MCF 10A (cell line): ENCODE data around the gene CHN1. TPM values are rescaled to one million over a fixed set of nuclear protein-coding genes. Genes with fewer than 3 reads are reported as not detected.

Source experiments
- BruUV-seq: library from RNA; stranded (reverse); fragments of 400-500 nt; replicated peaks from 2 replicates; lab custom pipeline; 2021; lab: Mats Ljungman, UMichigan
- CTCF ChIA-PET: fragments of 300-600 bp; sonication (Branson Sonifier 250); formaldehyde crosslinking; extraction: SDS; loops from one replicate; lab custom pipeline; 2021; ENCODE audit warnings: antibody characterized with exemption, inconsistent platforms; lab: Yijun Ruan, JAX
- POLR2A ChIA-PET: fragments of 300-600, 350-650 bp; sonication (Branson Sonifier 250); formaldehyde crosslinking; extraction: SDS; loops from one replicate; lab custom pipeline; 2020; ENCODE audit warnings: antibody characterized with exemption, inconsistent platforms; lab: Yijun Ruan, JAX
- DNase-seq: peaks from one replicate; pipeline ENCODE4 v3.0.0-alpha.2; 2018; ENCODE audit not compliant: unreplicated experiment
- H3K27ac Mint-ChIP-seq: one replicate; pipeline ENCODE4 v1.8.0; 2022; ENCODE audit warnings: mild to moderate bottlenecking, low read depth, mixed read lengths; ENCODE audit not compliant: unreplicated experiment
- H3K27me3 Mint-ChIP-seq: one replicate; pipeline ENCODE4 v1.8.0; 2022; ENCODE audit warnings: mixed read lengths; ENCODE audit not compliant: insufficient read depth, unreplicated experiment
- H3K36me3 Mint-ChIP-seq: one replicate; pipeline ENCODE4 v1.8.0; 2022; ENCODE audit warnings: mild to moderate bottlenecking, moderate library complexity, mixed read lengths; ENCODE audit not compliant: insufficient read depth, unreplicated experiment
- H3K4me1 Mint-ChIP-seq: one replicate; pipeline ENCODE4 v1.8.0; 2022; ENCODE audit warnings: mixed read lengths; ENCODE audit not compliant: insufficient read depth, unreplicated experiment
- H3K4me3 Mint-ChIP-seq: one replicate; pipeline ENCODE4 v1.8.0; 2022; ENCODE audit warnings: mild to moderate bottlenecking, moderate library complexity, mixed read lengths; ENCODE audit not compliant: unreplicated experiment
- H3K9me3 Mint-ChIP-seq: one replicate; pipeline ENCODE4 v1.8.0; 2022; ENCODE audit warnings: mixed read lengths; ENCODE audit not compliant: unreplicated experiment
- intact Hi-C: fragments of 100-400 bp; cut with micrococcal nuclease; formaldehyde crosslinking; loops from 2 replicates; pipeline ENCODE4 v1.14.1; 2022
- total RNA-seq: library from RNA; stranded (reverse); gene quantifications from 2 replicates; pipeline ENCODE4 v1.2.3, GENCODE V29; 2022
- TF ChIP-seq, protein P1 (sequence below): fragments of 200-600 bp; IDR thresholded peaks from one replicate; pipeline ENCODE4 v1.8.0; 2022; ENCODE audit warnings: antibody characterized with exemption, mild to moderate bottlenecking; ENCODE audit not compliant: unreplicated experiment

The CHN1 gene
- total RNA-seq, 1 experiment from 2014 or later = 6.0 TPM

- H3K4me3 Mint-ChIP-seq = no peak overlapping the region
- ChIA-PET CTCF (no interaction called here), POLR2A (no interaction called here)
- no peak for DNase-seq
- TF ChIP-seq, protein P1, sequence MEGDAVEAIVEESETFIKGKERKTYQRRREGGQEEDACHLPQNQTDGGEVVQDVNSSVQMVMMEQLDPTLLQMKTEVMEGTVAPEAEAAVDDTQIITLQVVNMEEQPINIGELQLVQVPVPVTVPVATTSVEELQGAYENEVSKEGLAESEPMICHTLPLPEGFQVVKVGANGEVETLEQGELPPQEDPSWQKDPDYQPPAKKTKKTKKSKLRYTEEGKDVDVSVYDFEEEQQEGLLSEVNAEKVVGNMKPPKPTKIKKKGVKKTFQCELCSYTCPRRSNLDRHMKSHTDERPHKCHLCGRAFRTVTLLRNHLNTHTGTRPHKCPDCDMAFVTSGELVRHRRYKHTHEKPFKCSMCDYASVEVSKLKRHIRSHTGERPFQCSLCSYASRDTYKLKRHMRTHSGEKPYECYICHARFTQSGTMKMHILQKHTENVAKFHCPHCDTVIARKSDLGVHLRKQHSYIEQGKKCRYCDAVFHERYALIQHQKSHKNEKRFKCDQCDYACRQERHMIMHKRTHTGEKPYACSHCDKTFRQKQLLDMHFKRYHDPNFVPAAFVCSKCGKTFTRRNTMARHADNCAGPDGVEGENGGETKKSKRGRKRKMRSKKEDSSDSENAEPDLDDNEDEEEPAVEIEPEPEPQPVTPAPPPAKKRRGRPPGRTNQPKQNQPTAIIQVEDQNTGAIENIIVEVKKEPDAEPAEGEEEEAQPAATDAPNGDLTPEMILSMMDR = no peak
- H3K27ac Mint-ChIP-seq = no peak overlapping the region
- peaks cover 18% of the 10 kb centered on the region for H3K36me3 Mint-ChIP-seq
- intact Hi-C loops = no loop called here
- no peaks in the 10 kb centered on the region for H3K27me3 Mint-ChIP-seq
- BruUV-seq = no TSS peak
- H3K9me3 Mint-ChIP-seq = no peaks in the 10 kb centered on the region
- peaks cover 6% of the 10 kb centered on the region for H3K4me1 Mint-ChIP-seq
Observed at GRCh38 chr2:174802459-174802858, 202.7 kb downstream of the CHN1 start.

DNA sequence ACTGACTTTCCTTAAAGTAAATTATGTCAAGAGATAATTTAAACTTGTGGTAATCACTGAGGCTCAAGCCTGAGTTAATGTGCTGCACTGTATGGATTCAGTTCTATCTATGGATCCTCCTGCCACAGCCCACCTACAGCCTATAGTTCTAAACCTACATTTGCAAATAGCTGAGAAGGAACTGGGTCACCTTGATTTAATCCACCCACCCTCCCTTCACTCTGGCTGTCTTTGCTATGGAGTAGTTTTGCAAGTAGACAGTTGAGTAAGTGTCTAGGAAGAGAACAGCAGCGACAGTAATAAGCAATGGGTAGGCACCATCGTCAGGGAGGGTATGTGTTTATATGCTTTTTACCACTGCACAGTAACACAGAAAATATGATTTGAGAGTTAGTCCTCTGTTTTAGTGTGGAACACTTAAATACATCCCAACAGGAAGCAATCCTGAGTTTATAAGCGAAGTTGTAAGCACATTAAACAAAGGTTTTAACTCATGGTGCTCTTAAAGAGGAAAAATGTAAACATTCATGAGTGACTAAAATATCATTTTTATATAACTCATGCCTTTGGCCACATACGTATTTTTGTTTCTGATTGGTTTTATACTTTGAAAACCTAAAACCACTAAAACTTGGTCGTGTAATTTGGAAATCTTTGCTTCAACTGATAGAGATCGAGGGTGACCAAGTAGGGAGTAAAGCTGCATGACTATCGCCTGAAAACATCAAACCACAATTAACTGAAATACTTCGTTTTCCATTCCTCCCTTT is 204.6 kb downstream of the CHN1 start:
- ChIA-PET CTCF (interaction anchor here (0.6 to 1.0 kb wide), 2 partner anchors 11 to 52 kb away, joined by 3 to 6 read pairs; no protein-coding TSS in a partner anchor), POLR2A (interaction anchor here (1.0 kb wide), 1 partner anchor 10 kb away, joined by 3 read pairs; no protein-coding TSS in a partner anchor)
- TF ChIP-seq, protein P1 = no peak
- H3K4me3 Mint-ChIP-seq = no peak overlapping the region
- H3K9me3 Mint-ChIP-seq = no peaks in the 10 kb centered on the region
- BruUV-seq = no TSS peak
- peaks cover 6% of the 10 kb centered on the region for H3K4me1 Mint-ChIP-seq
- no peak for DNase-seq
- H3K27me3 Mint-ChIP-seq = no peaks in the 10 kb centered on the region
- intact Hi-C loops = no loop called here
- H3K36me3 Mint-ChIP-seq = peaks cover 18% of the 10 kb centered on the region
- H3K27ac Mint-ChIP-seq = no peak overlapping the region

DNA sequence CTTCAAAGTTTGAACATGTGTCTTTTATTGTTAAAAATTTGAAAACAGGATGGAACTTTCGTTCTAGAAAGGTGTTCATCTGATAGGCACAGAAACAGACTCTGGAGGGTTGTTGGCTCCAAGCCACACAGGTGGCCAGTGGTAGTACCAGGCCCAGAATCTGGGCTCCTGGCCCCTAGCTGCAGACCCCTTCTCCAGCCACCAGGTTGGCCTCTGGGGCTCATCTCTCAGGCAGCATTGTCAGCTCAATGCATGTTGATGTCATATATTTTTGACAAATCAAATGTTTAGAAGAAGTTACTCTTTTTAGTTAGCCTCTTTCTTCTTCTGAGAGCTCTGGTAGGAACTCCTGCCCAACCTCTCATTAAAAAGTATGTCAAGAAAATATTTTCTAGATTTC is 206.4 kb downstream of the CHN1 start:
- CTCF ChIA-PET = no interaction called here
- DNase-seq = no peak
- Mint-ChIP-seq H3K36me3 (peaks cover 12% of the 10 kb centered on the region), H3K27me3 (no peaks in the 10 kb centered on the region), H3K27ac (no peak overlapping the region), H3K4me3 (no peak overlapping the region), H3K9me3 (no peaks in the 10 kb centered on the region), H3K4me1 (no peaks in the 10 kb centered on the region)
- intact Hi-C loops = no loop called here
- BruUV-seq = no TSS peak
- TF ChIP-seq, protein P1 = no peak
- POLR2A ChIA-PET = interaction anchor here (0.5 to 1.1 kb wide), 3 partner anchors 37 to 78 kb away, joined by 3 to 4 read pairs (median 4); no protein-coding TSS in a partner anchor

- TF ChIP-seq, protein P1 = no peak
- intact Hi-C loops = no loop called here
- Mint-ChIP-seq H3K9me3 (no peaks in the 10 kb centered on the region), H3K4me3 (no peak overlapping the region), H3K27ac (no peak overlapping the region), H3K36me3 (peaks cover 11% of the 10 kb centered on the region), H3K4me1 (no peaks in the 10 kb centered on the region), H3K27me3 (no peaks in the 10 kb centered on the region)
- ChIA-PET CTCF (interaction anchor here (0.6 to 2.3 kb wide), 2 partner anchors 26 to 1160 kb away, joined by 3 to 21 read pairs; no protein-coding TSS in a partner anchor), POLR2A (interaction anchor here (1.0 kb wide), 1 partner anchor 38 kb away, joined by 3 read pairs; no protein-coding TSS in a partner anchor)
- no peak for DNase-seq
- no TSS peak for BruUV-seq
Observed at GRCh38 chr2:174797781-174798276, 207.4 kb downstream of the CHN1 start.
